HepG2 (cell line): ENCODE measurements around the gene TMCO6. TPM values are rescaled to one million over a fixed set of nuclear protein-coding genes. Genes with fewer than 3 reads are reported as not detected.

Experiments
- CEBPB ChIP-seq: IDR thresholded peaks from 2 replicates; pipeline ENCODE4 v1.6.1; 2011; ENCODE audit warnings: low read depth, low read length, improper control_type of control experiment, borderline replicate concordance
- ELF1 ChIP-seq: sonication (generic); formaldehyde crosslinking; IDR thresholded peaks from 2 replicates; pipeline ENCODE4 v1.4.0; 2020; ENCODE audit warnings: missing genetic modification reagents
- HNRNPK ChIP-seq: fragments of 200-400 bp; formaldehyde crosslinking; IDR thresholded peaks from 2 replicates; pipeline ENCODE4 v1.6.1; 2018; ENCODE audit warnings: low read length, low read depth, moderate library complexity, mild to moderate bottlenecking; ENCODE audit not compliant: poor library complexity, severe bottlenecking
- KLF15 ChIP-seq: sonication (generic); formaldehyde crosslinking; IDR thresholded peaks from 2 replicates; pipeline ENCODE4 v1.8.1; 2023; ENCODE audit warnings: borderline replicate concordance, mild to moderate bottlenecking, inconsistent platforms, missing genetic modification reagents, mixed read lengths
- SMAD1 ChIP-seq: sonication (generic); formaldehyde crosslinking; IDR thresholded peaks from 2 replicates; pipeline ENCODE4 v1.4.0; 2020; ENCODE audit warnings: missing genetic modification reagents, low read depth, mild to moderate bottlenecking, borderline replicate concordance
- SP5 ChIP-seq: IDR thresholded peaks from 2 replicates; pipeline ENCODE4 v1.6.1; 2016; ENCODE audit warnings: low read depth, borderline replicate concordance
- ZNF740 ChIP-seq: sonication (generic); formaldehyde crosslinking; IDR thresholded peaks from 2 replicates; pipeline ENCODE4 v1.4.0; 2020; ENCODE audit warnings: missing genetic modification reagents
- ZNF773 ChIP-seq: sonication (generic); formaldehyde crosslinking; IDR thresholded peaks from 2 replicates; pipeline ENCODE4 v1.4.0; 2020; ENCODE audit warnings: missing genetic modification reagents, borderline replicate concordance
- polyA plus RNA-seq, 8 experiments: library from polyadenylated mRNA; depleted of rRNA in 3 of 8; stranded (reverse) in 7 of 8; unstranded in 1 of 8; fragments of >200 nt; fragmentation: Illumina TruSeq in 4 of 8; extraction: Trizol in 4 of 8; gene quantifications; 2 replicates each; pipeline versions ENCODE4 v1.2.1 to v1.2.3, GENCODE V29; 2011 to 2016; ENCODE audit warnings: low read depth in 4 of 8, missing spikeins in 1 of 8, mixed read lengths in 1 of 8; ENCODE audit not compliant: insufficient read depth in 1 of 8
- total RNA-seq, 5 experiments: library from RNA; depleted of rRNA; stranded (reverse); fragments of >200 nt; fragmentation: Illumina TruSeq; extraction: Trizol; gene quantifications; 2 replicates each; pipeline ENCODE4 v1.2.3, GENCODE V29; 2016; ENCODE audit warnings: low read depth in 1 of 5
- TF ChIP-seq, protein P1 (sequence below): sonication (generic); formaldehyde crosslinking; IDR thresholded peaks from 2 replicates; pipeline ENCODE4 v1.4.0; 2020; ENCODE audit warnings: mild to moderate bottlenecking, missing genetic modification reagents
- TF ChIP-seq, protein P2 (sequence below): sonication (generic); formaldehyde crosslinking; IDR thresholded peaks from 2 replicates; pipeline ENCODE4 v1.4.0; 2020; ENCODE audit warnings: mild to moderate bottlenecking, missing genetic modification reagents
- TF ChIP-seq, protein P3 (sequence below): sonication (generic); formaldehyde crosslinking; IDR thresholded peaks from 2 replicates; pipeline ENCODE4 v1.4.0; 2020; ENCODE audit warnings: missing genetic modification reagents, mild to moderate bottlenecking, borderline replicate concordance

The TMCO6 gene
- total and polyA plus RNA-seq, 2 of the 13 experiments (the other 11 are each of a cell fraction or from before 2014, with no cell fraction given): 16.6 to 28.2 TPM

DNA sequence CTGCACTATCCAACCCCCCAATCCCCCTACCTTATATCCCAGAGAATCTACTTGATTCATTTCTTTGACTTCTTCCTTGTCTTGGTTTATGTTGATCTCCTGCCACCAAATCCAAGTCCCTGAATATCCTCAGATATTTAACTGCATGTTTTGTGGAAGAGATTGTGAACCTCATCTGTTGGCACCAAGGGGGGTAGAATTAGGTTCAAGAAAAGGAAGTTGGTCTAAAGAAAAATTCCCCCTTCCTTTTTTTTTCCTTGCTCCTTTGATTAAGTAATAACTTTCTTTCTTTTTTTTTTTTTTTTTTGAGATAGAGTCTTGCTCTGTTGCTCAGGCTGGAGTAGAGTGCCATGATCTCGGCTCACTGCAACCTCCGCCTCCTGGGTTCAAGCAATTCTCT lies 5.8 kb upstream of the TMCO6 start (continued):
- TF ChIP-seq, protein P1, sequence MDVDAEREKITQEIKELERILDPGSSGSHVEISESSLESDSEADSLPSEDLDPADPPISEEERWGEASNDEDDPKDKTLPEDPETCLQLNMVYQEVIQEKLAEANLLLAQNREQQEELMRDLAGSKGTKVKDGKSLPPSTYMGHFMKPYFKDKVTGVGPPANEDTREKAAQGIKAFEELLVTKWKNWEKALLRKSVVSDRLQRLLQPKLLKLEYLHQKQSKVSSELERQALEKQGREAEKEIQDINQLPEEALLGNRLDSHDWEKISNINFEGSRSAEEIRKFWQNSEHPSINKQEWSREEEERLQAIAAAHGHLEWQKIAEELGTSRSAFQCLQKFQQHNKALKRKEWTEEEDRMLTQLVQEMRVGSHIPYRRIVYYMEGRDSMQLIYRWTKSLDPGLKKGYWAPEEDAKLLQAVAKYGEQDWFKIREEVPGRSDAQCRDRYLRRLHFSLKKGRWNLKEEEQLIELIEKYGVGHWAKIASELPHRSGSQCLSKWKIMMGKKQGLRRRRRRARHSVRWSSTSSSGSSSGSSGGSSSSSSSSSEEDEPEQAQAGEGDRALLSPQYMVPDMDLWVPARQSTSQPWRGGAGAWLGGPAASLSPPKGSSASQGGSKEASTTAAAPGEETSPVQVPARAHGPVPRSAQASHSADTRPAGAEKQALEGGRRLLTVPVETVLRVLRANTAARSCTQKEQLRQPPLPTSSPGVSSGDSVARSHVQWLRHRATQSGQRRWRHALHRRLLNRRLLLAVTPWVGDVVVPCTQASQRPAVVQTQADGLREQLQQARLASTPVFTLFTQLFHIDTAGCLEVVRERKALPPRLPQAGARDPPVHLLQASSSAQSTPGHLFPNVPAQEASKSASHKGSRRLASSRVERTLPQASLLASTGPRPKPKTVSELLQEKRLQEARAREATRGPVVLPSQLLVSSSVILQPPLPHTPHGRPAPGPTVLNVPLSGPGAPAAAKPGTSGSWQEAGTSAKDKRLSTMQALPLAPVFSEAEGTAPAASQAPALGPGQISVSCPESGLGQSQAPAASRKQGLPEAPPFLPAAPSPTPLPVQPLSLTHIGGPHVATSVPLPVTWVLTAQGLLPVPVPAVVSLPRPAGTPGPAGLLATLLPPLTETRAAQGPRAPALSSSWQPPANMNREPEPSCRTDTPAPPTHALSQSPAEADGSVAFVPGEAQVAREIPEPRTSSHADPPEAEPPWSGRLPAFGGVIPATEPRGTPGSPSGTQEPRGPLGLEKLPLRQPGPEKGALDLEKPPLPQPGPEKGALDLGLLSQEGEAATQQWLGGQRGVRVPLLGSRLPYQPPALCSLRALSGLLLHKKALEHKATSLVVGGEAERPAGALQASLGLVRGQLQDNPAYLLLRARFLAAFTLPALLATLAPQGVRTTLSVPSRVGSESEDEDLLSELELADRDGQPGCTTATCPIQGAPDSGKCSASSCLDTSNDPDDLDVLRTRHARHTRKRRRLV (CRISPR knock-in tag): no peak
- no peak for TF ChIP-seq CEBPB
- TF ChIP-seq ZNF740 (CRISPR knock-in tag): peak; percentile 8; the same call in 1 of the 2 replicates
- TF ChIP-seq ZNF773 (CRISPR knock-in tag): no peak
- TF ChIP-seq HNRNPK: peak; percentile 45
- TF ChIP-seq SMAD1: no peak
- TF ChIP-seq, protein P2, sequence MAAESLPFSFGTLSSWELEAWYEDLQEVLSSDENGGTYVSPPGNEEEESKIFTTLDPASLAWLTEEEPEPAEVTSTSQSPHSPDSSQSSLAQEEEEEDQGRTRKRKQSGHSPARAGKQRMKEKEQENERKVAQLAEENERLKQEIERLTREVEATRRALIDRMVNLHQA (CRISPR knock-in tag): no peak
- TF ChIP-seq SP5: no peak
- TF ChIP-seq, protein P3, sequence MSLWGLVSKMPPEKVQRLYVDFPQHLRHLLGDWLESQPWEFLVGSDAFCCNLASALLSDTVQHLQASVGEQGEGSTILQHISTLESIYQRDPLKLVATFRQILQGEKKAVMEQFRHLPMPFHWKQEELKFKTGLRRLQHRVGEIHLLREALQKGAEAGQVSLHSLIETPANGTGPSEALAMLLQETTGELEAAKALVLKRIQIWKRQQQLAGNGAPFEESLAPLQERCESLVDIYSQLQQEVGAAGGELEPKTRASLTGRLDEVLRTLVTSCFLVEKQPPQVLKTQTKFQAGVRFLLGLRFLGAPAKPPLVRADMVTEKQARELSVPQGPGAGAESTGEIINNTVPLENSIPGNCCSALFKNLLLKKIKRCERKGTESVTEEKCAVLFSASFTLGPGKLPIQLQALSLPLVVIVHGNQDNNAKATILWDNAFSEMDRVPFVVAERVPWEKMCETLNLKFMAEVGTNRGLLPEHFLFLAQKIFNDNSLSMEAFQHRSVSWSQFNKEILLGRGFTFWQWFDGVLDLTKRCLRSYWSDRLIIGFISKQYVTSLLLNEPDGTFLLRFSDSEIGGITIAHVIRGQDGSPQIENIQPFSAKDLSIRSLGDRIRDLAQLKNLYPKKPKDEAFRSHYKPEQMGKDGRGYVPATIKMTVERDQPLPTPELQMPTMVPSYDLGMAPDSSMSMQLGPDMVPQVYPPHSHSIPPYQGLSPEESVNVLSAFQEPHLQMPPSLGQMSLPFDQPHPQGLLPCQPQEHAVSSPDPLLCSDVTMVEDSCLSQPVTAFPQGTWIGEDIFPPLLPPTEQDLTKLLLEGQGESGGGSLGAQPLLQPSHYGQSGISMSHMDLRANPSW (CRISPR knock-in tag): no peak
- TF ChIP-seq KLF15 (CRISPR knock-in tag): no peak
- TF ChIP-seq ELF1 (CRISPR knock-in tag): no peak
- TF ChIP-seq, all 625 proteins: peak for 6
